ENCODE data around the gene LIG1. TPM values are rescaled to one million over a fixed set of nuclear protein-coding genes. Genes with fewer than 3 reads are reported as not detected.

LIG1 gene
- total and polyA plus RNA-seq, 2 of the 13 experiments (the other 11 are each of a cell fraction or from before 2014, with no cell fraction given): 20.1 to 64.4 TPM

DNA sequence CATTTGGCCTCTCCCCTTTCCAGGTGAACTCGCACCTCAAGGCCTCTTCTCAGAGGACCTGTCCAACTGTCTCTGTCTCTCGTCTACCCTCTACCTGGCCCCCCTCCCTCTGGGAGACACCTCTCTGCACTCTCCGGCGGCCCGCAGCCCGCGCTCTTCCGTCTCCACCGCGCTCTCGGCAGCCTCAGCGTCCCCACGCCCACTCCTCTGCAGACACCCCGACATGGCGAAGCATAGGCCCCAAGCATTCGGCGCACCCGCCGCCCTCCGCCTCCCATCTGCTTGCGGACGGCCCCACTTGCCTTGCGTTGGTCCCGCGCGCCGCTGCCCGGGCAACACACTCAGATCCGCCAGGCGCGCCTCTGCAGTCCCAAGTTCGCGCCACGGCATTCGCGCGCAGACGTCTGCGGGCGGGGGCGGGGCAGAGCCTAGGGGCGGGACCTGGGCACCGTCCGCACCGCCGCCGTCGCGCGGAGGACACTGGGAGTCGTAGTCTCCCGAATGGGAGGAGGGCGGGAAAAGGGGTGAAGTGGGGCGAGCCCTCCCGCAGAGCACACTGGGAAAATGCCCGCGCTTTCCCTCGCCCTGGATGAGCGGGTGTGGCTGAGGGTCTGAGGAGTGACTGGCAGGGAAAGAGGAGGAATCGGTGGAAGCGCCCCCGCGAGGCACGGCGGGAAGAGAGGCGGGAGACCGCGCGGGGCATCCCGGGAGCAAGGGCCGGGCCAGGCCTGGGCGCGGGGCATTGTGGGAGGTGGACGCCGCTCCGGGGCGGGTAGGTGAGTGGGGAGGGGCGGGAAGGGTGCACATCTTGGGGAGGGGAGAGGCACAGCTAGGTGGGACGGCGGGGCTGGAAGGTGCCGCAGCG is at the start of gene LIG1, which contains the start of gene ZSWIM9 (continued):
- TF ChIP-seq, protein P1, sequence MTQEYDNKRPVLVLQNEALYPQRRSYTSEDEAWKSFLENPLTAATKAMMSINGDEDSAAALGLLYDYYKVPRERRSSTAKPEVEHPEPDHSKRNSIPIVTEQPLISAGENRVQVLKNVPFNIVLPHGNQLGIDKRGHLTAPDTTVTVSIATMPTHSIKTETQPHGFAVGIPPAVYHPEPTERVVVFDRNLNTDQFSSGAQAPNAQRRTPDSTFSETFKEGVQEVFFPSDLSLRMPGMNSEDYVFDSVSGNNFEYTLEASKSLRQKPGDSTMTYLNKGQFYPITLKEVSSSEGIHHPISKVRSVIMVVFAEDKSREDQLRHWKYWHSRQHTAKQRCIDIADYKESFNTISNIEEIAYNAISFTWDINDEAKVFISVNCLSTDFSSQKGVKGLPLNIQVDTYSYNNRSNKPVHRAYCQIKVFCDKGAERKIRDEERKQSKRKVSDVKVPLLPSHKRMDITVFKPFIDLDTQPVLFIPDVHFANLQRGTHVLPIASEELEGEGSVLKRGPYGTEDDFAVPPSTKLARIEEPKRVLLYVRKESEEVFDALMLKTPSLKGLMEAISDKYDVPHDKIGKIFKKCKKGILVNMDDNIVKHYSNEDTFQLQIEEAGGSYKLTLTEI (CRISPR knock-in tag; conservative IDR thresholded peaks at IDR 0.05): no peak
- peak; percentile 33; the same call in 1 of the 2 replicates for TF ChIP-seq GATAD2A (CRISPR knock-in tag; IDR thresholded peaks at IDR 0.05)
- TF ChIP-seq ZNF317 (CRISPR knock-in tag; IDR thresholded peaks at IDR 0.05): no peak
- TF ChIP-seq U2AF2 (IDR thresholded peaks at IDR 0.05; ENCODE audit: low read depth, low read length): no peak
- peak; percentile 72; the same call in 1 of the 2 replicates for TF ChIP-seq SIN3A (IDR thresholded peaks at IDR 0.05; ENCODE audit: borderline replicate concordance, low read depth, low read length)
- TF ChIP-seq MYC (CRISPR knock-in tag; IDR thresholded peaks at IDR 0.05; ENCODE audit: borderline replicate concordance): peak; percentile 52; the same call in 1 of the 2 replicates
- TF ChIP-seq, protein P2, sequence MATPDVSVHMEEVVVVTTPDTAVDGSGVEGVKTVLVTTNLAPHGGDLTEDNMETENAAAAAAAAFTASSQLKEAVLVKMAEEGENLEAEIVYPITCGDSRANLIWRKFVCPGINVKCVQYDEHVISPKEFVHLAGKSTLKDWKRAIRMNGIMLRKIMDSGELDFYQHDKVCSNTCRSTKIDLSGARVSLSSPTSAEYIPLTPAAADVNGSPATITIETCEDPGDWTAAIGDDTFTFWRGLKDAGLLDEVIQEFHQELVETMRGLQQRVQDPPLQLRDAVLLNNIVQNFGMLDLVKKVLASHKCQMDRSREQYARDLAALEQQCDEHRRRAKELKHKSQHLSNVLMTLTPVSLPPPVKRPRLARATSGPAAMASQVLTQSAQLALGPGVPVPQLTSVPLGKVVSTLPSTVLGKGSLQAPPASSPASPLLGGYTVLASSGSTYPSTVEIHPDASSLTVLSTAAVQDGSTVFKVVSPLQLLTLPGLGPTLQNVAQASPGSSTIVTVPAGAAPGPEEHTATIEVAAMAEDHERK (CRISPR knock-in tag; IDR thresholded peaks at IDR 0.05; ENCODE audit: low read depth): peak; percentile 93
- no peak for TF ChIP-seq SRSF9 (IDR thresholded peaks at IDR 0.05; ENCODE audit: borderline replicate concordance, insufficient read depth, low read depth, low read length, poor library complexity, severe bottlenecking)
- TF ChIP-seq TCF12 (IDR thresholded peaks at IDR 0.05): no peak
- TF ChIP-seq TCF12 (CRISPR knock-in tag; IDR thresholded peaks at IDR 0.05): no peak
- TF ChIP-seq ZNF121 (CRISPR knock-in tag; IDR thresholded peaks at IDR 0.05): no peak
- TF ChIP-seq NFKB2 (CRISPR knock-in tag; IDR thresholded peaks at IDR 0.05; ENCODE audit: borderline replicate concordance): no peak
- peak; percentile 41; the same call in 1 of the 2 replicates for TF ChIP-seq ARHGAP35 (CRISPR knock-in tag; IDR thresholded peaks at IDR 0.05; ENCODE audit: borderline replicate concordance)
- TF ChIP-seq HDAC6 (IDR thresholded peaks at IDR 0.05; ENCODE audit: low read depth, low read length): no peak
- no peak for TF ChIP-seq ZNF674 (CRISPR knock-in tag; IDR thresholded peaks at IDR 0.05; ENCODE audit: low read depth)
- no peak for TF ChIP-seq PAF1 (CRISPR knock-in tag; IDR thresholded peaks at IDR 0.05)
- TF ChIP-seq ZNF782 (CRISPR knock-in tag; IDR thresholded peaks at IDR 0.05; ENCODE audit: borderline replicate concordance): no peak
- 0 out of 2 replicates have a peak, but pooled peaks have one; percentile 16 for TF ChIP-seq ZNF367 (CRISPR knock-in tag; IDR thresholded peaks at IDR 0.05; ENCODE audit: borderline replicate concordance)
- TF ChIP-seq, protein P3, sequence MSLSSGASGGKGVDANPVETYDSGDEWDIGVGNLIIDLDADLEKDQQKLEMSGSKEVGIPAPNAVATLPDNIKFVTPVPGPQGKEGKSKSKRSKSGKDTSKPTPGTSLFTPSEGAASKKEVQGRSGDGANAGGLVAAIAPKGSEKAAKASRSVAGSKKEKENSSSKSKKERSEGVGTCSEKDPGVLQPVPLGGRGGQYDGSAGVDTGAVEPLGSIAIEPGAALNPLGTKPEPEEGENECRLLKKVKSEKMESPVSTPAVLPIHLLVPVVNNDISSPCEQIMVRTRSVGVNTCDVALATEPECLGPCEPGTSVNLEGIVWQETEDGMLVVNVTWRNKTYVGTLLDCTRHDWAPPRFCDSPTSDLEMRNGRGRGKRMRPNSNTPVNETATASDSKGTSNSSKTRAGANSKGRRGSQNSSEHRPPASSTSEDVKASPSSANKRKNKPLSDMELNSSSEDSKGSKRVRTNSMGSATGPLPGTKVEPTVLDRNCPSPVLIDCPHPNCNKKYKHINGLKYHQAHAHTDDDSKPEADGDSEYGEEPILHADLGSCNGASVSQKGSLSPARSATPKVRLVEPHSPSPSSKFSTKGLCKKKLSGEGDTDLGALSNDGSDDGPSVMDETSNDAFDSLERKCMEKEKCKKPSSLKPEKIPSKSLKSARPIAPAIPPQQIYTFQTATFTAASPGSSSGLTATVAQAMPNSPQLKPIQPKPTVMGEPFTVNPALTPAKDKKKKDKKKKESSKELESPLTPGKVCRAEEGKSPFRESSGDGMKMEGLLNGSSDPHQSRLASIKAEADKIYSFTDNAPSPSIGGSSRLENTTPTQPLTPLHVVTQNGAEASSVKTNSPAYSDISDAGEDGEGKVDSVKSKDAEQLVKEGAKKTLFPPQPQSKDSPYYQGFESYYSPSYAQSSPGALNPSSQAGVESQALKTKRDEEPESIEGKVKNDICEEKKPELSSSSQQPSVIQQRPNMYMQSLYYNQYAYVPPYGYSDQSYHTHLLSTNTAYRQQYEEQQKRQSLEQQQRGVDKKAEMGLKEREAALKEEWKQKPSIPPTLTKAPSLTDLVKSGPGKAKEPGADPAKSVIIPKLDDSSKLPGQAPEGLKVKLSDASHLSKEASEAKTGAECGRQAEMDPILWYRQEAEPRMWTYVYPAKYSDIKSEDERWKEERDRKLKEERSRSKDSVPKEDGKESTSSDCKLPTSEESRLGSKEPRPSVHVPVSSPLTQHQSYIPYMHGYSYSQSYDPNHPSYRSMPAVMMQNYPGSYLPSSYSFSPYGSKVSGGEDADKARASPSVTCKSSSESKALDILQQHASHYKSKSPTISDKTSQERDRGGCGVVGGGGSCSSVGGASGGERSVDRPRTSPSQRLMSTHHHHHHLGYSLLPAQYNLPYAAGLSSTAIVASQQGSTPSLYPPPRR (CRISPR knock-in tag; IDR thresholded peaks at IDR 0.05; ENCODE audit: borderline replicate concordance): no peak
- no peak for TF ChIP-seq ZNF530 (CRISPR knock-in tag; IDR thresholded peaks at IDR 0.05; ENCODE audit: low read depth)
- TF ChIP-seq KMT2B (CRISPR knock-in tag; IDR thresholded peaks at IDR 0.05): peak; percentile 72
- TF ChIP-seq SUZ12 (IDR thresholded peaks at IDR 0.05; ENCODE audit: low read depth, low read length): peak; percentile 60
